ENCODE data around the gene GARNL3.

DNA sequence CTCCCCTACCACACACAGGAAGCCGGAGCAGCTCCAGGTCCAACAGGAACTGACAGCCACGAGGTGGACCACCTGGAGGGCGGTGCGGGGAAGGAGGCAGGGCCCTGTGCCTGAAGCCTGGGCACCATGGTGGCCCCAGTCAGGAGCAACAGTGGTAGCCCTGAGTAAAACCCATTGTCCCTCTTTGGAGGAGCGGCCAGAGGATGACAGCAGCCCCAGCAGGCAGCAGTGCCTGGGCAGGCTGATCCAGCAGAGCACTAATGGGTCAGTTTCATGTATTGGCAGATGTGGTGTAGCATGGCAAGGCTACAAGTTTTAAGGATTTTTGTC, 47.7 kb upstream of the GARNL3 start:
- no peak for TF ChIP-seq CTCF (IDR thresholded peaks at IDR 0.05)
- no peak for TF ChIP-seq POLR2A (IDR thresholded peaks at IDR 0.05)

All from vagina (tissue), 2 donors.